Measurements from ENCODE around the gene TNNT1.

GRCh38 chr19:55181740-55182139 lies 32.7 kb upstream of the TNNT1 start:
- TF ChIP-seq, protein P1, sequence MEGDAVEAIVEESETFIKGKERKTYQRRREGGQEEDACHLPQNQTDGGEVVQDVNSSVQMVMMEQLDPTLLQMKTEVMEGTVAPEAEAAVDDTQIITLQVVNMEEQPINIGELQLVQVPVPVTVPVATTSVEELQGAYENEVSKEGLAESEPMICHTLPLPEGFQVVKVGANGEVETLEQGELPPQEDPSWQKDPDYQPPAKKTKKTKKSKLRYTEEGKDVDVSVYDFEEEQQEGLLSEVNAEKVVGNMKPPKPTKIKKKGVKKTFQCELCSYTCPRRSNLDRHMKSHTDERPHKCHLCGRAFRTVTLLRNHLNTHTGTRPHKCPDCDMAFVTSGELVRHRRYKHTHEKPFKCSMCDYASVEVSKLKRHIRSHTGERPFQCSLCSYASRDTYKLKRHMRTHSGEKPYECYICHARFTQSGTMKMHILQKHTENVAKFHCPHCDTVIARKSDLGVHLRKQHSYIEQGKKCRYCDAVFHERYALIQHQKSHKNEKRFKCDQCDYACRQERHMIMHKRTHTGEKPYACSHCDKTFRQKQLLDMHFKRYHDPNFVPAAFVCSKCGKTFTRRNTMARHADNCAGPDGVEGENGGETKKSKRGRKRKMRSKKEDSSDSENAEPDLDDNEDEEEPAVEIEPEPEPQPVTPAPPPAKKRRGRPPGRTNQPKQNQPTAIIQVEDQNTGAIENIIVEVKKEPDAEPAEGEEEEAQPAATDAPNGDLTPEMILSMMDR (IDR thresholded peaks at IDR 0.05; ENCODE audit: poor library complexity), result no peak
- no peak for TF ChIP-seq EZH2 (IDR thresholded peaks at IDR 0.05; ENCODE audit: borderline replicate concordance)
- TF ChIP-seq EZH2phosphoT487 (IDR thresholded peaks at IDR 0.05; ENCODE audit: low read depth, severe bottlenecking, unreplicated experiment), result no peak
